Middle frontal gyrus (tissue), 1 donor: ENCODE data around the gene CNIH4.
"Not testable (repeated sequence)": the region's sequence is repeated elsewhere in the genome, so short reads cannot be mapped to it uniquely, and the experiment has no call there.

Experiments used
- DNase-seq: peaks from one replicate; pipeline ENCODE4 v3.0.0-alpha.2; 2015; ENCODE audit warnings: low spot score; ENCODE audit errors: extremely low spot score

CNIH4 gene

DNA sequence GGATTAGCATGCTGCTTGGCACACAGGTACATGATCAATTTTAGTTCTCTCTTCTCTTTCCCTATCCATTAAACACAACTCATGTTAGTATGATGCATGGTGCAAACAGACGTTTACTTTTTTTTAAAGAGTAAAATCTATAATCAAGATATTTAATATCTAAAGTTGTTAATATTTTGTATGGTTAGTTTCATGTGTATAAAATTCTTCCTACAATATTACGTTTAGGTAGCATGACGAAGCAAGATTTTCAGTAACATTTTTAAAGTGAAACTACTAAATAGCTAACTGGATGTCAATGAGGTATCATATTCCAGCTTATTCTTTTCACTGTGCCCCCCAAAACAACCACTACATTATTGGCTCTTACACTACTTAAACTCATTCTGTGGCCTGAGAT lies 36.6 kb downstream of the CNIH4 start:
- DNase-seq = no peak

DNA sequence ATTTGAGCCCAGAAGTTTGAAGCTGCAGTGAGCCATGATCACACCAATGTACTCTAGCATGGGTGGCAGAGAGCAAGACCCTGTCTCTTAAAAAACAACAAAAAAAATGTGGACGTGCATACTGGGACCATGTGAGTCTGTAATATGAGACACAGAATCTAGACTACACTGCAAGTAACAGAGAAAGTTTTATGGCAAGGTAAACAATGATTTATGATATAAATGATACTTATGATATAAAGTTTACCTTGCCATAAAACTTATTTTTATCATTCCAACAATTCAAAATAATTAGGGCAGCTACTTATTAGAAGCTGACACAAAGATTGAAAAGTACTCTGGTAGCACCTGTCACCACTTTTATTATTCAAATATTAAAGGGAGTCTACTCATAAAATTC lies 43.2 kb downstream of the CNIH4 start:
- no peak for DNase-seq

DNA sequence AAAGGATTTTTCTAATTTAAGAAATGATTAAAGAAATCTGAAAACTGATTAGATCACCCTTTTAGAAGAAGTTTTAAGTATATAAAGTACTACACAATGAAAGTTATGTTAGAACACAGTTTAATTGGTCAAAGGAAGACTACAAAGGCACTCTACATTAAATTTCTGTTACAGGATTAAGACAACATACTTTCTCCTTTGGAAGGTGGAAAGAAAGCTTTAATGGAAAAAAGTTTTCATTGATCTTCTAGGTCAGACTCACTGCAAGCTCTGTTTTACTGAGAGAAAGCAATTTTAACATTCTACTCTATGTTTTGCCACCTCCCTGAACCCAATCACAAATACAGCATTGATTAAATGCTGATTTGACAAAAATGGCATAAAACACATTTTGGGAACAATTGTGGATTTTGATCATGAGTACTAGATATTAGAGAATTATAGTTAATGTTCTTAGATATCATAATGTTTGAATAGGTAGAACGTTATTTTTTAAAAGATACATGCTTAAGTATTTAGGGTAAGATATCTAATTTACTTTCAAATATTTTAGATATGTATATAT lies 45.9 kb downstream of the CNIH4 start:
- DNase-seq = no peak

DNA sequence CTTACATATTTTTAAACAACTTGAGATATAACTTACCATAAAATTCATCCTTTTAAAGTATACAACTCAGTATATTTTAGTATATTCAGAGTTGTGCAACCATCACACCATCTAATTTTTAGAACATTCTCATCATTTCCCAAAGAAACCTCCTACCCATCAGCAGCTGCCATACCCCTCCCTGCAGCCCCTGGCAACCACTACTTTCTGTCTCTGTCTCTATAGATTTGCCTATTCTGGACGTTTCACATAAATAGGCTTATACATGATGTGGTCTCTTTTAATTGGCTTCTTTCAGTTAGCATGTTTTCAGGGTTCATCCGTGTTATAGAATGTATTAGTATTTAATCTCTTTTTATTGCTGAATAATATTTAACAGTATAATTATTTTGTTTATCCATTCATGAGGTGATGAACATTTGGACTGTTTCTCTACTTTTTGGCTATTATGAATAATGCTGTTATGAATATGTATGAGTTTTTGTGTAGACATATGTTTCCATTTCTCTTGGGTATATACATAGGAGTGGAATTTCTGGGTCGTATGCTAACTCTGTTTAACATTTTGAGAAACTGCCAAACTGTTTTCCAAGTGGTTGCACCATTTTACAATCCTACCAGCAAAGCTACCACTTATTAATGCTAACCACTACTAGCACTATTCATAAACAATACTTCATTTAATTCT lies 48.4 kb downstream of the CNIH4 start:
- DNase-seq = no peak

DNA sequence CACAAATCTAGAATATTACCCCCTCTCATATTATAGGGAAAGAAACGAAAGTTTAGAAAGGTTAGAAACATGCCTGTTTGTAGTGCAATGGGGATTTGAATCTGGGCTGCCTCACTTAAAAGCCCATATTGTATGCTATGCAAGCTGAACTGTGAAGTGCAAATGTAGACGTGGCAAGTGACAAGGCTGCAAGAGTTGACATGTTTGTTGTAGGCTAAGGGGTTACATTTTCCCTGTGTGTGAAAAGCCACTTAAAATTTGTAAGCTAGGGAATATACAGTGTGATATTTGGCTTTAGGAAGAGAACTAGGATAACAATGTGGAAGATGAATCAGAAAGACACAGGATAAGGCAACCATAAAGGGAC lies 48.9 kb downstream of the CNIH4 start:
- DNase-seq = no peak

DNA sequence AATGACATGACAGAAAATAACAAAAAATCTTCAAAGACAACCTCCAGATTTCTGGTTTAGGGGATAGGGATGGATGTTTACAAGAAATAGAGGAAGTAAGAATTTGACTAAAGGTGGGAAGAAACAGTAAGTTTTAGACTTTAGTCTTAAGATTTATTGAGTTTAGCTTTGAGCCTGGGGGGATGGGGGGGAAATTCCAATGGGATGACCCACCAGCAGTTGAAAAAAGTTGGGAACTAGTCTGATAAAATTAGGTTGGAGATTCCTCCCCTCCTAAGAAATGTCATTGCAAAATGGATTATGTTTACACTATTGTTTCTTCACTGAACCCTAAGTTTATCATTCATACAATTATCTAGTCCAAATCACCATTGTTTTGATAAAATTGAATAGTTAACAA lies 49.5 kb downstream of the CNIH4 start:
- DNase-seq = no peak

DNA sequence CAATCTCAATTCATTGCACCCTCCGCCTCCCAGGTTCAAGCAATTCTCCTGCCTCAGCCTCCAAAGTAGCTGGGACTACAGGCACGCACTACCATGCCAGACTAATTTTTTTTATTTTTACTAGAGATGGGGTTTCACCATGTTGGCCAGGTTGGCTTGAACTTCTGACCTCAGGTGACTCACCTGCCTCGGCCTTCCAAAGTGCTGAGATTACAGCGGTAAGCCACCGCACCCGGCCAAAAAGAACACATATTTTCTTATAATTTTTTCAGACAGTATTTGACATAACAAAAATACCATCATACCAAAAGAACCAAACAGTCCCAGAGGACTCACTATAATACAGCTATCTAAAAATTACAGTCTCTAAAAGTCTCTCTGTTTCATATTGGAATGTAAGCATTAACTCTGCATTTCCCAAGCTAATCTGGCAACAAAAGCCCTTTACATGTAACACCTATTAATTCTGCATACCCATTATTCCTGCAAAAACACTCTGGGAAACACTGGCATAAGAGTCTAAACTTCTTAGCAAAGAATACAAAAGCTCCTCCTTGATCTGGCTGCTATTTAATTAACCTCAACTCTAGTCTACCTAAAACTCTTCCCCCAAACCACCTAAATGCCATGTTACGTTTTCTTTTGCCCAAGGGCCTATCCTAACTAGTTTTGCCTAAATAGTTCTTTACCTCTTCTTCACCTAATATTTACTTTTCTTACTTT lies 51.1 kb downstream of the CNIH4 start:
- no peak for DNase-seq

DNA sequence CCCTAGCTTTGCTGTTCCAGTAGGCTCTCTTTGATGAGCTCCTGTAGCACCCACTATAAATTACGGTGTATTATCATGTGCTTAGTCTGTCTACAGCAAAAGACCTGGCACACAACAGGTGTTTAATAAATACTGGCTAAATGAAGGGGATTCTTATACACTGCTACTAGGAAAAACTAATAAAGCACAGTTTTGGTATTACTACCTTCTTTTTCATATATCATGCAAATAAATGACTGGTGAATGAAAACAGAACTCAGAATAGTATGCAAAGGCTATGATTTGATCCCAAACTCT lies 51.6 kb downstream of the CNIH4 start:
- no peak for DNase-seq

DNA sequence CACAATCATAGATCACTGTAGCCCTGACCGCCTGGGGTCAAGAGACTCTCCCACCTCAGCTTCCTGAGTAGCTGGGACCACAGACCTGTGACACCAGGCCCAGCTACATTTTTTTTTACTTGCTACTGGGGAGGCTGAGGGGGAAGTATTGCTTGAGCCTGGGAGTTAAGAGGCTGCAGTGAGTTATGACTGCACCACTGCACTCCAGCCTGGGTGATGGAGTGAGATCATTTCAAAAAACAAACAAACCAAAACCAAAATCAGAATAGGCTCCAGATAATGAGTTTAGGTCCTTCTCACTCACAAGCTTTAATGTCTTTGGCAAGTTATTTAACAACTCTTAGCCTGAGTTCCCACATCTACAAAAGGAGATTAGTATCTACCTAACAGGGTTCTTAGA lies 55.1 kb downstream of the CNIH4 start:
- DNase-seq = no peak

DNA sequence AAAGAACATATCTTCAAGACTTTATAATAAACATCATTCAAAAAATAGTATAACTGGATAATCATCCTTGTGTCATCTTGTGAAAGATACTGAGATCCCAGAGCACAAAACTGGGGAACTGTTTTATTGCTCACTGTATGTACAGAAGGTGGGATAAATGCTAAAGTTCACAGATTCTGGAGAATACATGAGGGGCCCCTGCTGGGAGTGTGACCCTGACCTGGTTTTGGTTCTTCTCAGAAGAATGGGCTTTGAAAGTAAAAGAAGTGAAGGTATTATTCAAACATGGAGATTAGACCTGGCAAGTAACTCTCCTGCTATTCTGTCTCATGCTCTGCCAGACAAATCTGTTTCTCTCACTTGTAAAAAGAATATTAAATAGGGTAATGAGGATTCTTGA lies 63.4 kb downstream of the CNIH4 start:
- DNase-seq = no peak

DNA sequence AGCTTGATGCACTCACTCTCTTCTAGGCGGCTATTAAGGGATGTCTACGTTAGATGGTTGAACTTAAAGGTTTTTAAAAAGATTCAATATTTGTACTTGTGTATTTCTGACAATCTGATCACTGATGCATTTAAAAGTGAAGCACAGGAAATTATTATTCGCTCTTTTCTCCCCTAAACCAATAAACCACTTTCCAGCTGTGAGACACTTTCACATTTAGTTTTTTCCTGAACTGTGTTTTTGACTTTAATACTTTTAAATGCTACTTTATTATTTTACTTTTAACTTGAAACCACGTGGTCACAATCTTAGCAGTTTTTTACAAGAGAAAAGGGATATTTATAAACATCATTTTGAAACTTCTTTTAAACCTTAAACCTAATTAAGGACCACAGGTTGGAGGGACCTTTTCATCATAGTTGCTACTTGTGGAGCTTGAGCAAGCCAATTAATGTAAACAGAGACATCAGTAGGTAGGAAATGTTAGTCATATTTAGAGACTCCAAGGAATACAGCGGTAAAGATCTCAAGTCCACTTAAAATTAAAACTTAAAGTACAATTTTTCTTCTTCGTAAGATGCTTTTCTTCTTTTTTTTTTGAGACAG lies 68.7 kb downstream of the CNIH4 start:
- no peak for DNase-seq

DNA sequence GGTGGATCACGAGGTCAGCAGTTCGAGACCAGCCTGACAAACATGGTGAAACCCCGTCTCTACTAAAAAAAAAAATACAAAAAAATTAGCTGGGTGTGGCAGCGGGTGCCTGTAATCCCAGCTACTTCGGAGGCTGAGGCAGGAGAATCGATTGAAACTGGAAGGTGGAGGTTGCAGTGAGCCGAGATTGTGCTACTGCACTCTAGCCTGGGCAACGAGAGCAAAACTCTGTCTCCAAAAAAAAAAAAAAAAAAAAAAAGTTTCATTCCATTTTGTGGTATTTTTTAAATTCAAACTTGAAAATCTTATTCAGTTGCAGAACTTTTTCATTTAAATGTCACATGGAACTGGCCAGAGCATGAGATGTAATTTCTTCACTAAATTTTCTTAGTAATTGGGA lies 70.2 kb downstream of the CNIH4 start:
- DNase-seq = not testable (repeated sequence)

DNA sequence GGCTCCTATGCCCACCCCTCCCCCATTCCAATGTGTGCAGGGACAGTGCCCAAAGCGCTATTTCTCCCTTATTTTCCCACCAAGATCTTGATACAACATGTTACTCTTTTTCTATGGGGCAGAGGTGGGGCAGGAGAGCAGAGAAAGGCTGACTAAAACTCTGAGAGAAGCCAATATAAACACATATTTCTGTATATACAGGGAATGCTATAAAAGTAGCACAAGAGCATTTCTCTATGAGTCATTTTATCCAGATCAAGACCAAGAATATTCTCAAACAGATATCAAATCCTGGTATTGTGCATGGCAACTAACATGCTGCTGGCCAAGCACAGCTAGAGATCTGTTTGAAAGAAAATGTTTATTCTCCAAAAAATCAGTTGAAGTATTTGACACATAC lies 70.7 kb downstream of the CNIH4 start:
- DNase-seq = no peak

DNA sequence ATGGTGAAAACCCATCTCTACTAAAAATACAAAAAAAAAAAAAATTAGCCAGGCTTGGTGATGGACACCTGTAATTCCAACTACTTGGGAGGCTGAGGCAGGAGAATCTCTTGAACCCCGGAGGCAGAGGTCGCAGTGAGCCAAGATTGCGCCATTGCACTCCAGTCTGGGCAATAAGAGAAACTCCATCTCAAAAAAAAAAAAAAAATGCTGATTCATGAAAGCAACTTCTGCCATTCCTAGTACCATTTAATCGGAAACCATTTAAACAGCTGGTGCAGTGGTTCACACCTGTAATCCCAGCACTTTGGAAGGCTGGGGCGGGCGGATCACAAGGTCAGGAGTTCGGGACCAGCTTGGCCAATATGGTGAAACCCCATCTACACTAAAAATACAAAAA lies 72.0 kb downstream of the CNIH4 start:
- not testable (repeated sequence) for DNase-seq
